ENCODE measurements around the gene LEKR1.

Gene LEKR1

DNA sequence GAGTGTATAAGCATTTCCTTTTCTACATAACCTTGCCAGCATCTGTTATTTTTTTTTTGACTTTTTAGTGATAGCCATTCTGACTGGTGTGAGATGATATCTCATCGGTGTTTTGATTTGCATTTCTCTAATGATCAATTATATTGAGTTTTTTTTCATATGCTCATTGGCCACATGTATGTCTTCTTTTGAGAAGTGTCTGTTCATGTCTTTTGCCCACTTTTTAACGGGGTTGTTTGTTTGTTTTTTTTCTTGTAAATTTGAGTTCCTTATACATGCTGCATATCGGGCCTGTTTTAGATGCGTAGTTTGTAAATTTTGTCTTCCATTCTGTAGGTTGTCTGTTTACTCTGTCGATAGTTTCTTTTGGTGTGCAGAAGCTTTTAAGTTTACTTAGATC, 89.2 kb downstream of the LEKR1 start:
- H3K36me3 ChIP-seq (ENCODE audit: insufficient read depth, low read length), result no peaks in the 10 kb centered on the region
- no peaks in the 10 kb centered on the region for H3K9me3 ChIP-seq (ENCODE audit: low read depth, low read length)
- no peak for DNase-seq (ENCODE audit: low read depth, low spot score)
- H3K9ac ChIP-seq (ENCODE audit: insufficient read length), result no peak overlapping the region
- no peak overlapping the region for H3K4me3 ChIP-seq
- TF ChIP-seq EZH2 (IDR thresholded peaks at IDR 0.05), result no peak
- no peak for TF ChIP-seq FOXP2 (optimal IDR thresholded peaks at IDR 0.05; ENCODE audit: control extremely low read depth, extremely low read length, insufficient read depth)
- TF ChIP-seq POLR2AphosphoS5 (IDR thresholded peaks at IDR 0.05; ENCODE audit: borderline replicate concordance, low read depth, low read length), result no peak
- no peak overlapping the region for H3K27ac ChIP-seq

DNA sequence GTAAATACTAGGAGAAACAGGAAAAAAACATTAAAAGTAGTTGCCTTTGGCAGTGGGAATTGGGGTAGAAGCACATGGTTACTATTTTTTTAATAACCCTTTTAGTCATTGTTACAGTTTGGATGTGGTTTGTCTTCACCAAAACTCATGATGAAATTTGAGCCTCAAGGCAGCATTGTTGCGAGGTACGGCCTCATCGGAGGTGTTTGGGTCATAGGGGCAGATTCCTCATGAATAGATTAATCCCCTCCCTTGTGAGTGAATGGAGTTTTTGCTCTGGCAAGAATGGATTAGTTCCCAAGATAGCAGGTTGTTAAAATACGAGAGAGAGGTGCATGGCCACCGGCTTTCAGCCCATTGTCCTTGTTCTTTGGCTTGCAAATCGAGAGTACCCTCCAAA, 92.6 kb downstream of the LEKR1 start:
- no peak overlapping the region for H3K27ac ChIP-seq
- no peak for DNase-seq (ENCODE audit: low read depth, low spot score)
- no peak overlapping the region for H3K4me3 ChIP-seq
- 0 out of 2 replicates have a peak, but pooled peaks cover 4% of the 10 kb centered on the region for H3K9me3 ChIP-seq (ENCODE audit: low read depth, low read length)
- no peak for TF ChIP-seq EZH2 (IDR thresholded peaks at IDR 0.05)
- no peak for TF ChIP-seq POLR2AphosphoS5 (IDR thresholded peaks at IDR 0.05; ENCODE audit: borderline replicate concordance, low read depth, low read length)
- TF ChIP-seq FOXP2 (optimal IDR thresholded peaks at IDR 0.05; ENCODE audit: control extremely low read depth, extremely low read length, insufficient read depth), result no peak
- no peaks in the 10 kb centered on the region for H3K36me3 ChIP-seq (ENCODE audit: insufficient read depth, low read length)
- no peak overlapping the region for H3K9ac ChIP-seq (ENCODE audit: insufficient read length)

DNA sequence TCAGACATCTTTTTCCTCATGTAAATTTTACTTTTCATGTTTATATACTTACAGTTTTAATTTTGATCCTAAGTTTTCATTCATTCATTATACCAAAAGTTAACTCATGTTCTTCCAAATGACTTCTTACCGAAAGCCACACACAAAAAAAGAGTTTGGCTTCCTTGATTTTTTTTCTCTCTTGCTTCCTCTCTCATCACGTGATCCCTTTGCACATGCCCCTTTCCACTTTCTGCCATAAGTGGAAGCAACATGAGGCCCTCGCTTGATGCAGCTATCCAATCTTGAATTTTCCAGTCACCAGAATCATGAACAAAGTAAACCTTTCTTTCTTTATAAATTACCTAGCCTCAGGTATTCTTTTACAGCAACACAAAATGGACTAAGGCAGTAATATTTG, 93.7 kb downstream of the LEKR1 start:
- TF ChIP-seq EZH2 (IDR thresholded peaks at IDR 0.05), result no peak
- TF ChIP-seq POLR2AphosphoS5 (IDR thresholded peaks at IDR 0.05; ENCODE audit: borderline replicate concordance, low read depth, low read length), result no peak
- TF ChIP-seq FOXP2 (optimal IDR thresholded peaks at IDR 0.05; ENCODE audit: control extremely low read depth, extremely low read length, insufficient read depth), result no peak
- H3K27ac ChIP-seq, result no peak overlapping the region
- no peak for DNase-seq (ENCODE audit: low read depth, low spot score)
- 0 out of 2 replicates have a peak, but pooled peaks cover 4% of the 10 kb centered on the region for H3K9me3 ChIP-seq (ENCODE audit: low read depth, low read length)
- H3K9ac ChIP-seq (ENCODE audit: insufficient read length), result no peak overlapping the region
- no peak overlapping the region for H3K4me3 ChIP-seq
- no peaks in the 10 kb centered on the region for H3K36me3 ChIP-seq (ENCODE audit: insufficient read depth, low read length)

DNA sequence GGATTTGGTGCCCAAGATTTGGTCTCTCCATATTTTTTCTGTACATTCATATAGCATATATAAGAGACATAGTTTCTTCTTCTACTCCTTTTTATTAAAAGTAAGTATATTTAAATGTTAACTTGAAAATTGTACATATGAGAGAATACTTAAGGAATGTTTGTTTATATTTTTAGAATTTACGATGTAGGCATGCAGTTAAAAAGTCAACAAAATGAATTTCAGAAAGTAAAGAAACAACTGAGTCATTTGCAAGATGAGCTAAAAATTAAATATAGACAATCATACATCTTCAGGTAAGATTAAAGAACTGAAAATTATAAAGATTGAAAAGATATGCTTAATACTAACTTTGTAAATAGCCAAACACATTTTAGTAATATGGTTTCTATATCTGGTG, 94.2 kb downstream of the LEKR1 start:
- H3K9ac ChIP-seq (ENCODE audit: insufficient read length), result no peak overlapping the region
- TF ChIP-seq FOXP2 (optimal IDR thresholded peaks at IDR 0.05; ENCODE audit: control extremely low read depth, extremely low read length, insufficient read depth), result no peak
- TF ChIP-seq POLR2AphosphoS5 (IDR thresholded peaks at IDR 0.05; ENCODE audit: borderline replicate concordance, low read depth, low read length), result no peak
- TF ChIP-seq EZH2 (IDR thresholded peaks at IDR 0.05), result no peak
- no peak for DNase-seq (ENCODE audit: low read depth, low spot score)
- H3K27ac ChIP-seq, result no peak overlapping the region
- no peaks in the 10 kb centered on the region for H3K36me3 ChIP-seq (ENCODE audit: insufficient read depth, low read length)
- no peak overlapping the region for H3K4me3 ChIP-seq
- H3K9me3 ChIP-seq (ENCODE audit: low read depth, low read length), result 0 out of 2 replicates have a peak, but pooled peaks cover 4% of the 10 kb centered on the region

DNA sequence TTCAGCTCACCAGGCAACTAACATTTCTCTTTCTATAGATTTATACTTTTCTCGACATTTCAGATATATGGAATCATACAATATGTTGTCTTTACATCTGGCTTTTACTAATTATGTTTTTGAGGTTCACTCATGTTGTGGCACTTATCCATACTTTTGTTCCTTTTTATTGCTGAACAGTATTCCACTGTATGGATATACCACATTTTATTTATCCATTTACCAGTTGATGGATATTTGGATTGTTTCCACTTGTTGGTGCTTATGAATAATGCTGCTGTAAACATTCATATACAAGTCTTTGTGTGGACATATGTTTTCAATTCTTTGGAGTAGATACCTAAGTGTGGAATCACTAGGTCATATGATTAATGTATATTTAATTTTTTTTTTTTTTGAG, 97.2 kb downstream of the LEKR1 start:
- Histone ChIP-seq H3K36me3 (ENCODE audit: insufficient read depth, low read length) (no peaks in the 10 kb centered on the region), H3K9ac (ENCODE audit: insufficient read length) (no peak overlapping the region), H3K4me3 (no peak overlapping the region), H3K27ac (no peak overlapping the region), H3K9me3 (ENCODE audit: low read depth, low read length) (0 out of 2 replicates have a peak, but pooled peaks cover 4% of the 10 kb centered on the region)
- no peak for TF ChIP-seq EZH2 (IDR thresholded peaks at IDR 0.05)
- TF ChIP-seq FOXP2 (optimal IDR thresholded peaks at IDR 0.05; ENCODE audit: control extremely low read depth, extremely low read length, insufficient read depth), result no peak
- no peak for TF ChIP-seq POLR2AphosphoS5 (IDR thresholded peaks at IDR 0.05; ENCODE audit: borderline replicate concordance, low read depth, low read length)
- no peak for DNase-seq (ENCODE audit: low read depth, low spot score)

DNA sequence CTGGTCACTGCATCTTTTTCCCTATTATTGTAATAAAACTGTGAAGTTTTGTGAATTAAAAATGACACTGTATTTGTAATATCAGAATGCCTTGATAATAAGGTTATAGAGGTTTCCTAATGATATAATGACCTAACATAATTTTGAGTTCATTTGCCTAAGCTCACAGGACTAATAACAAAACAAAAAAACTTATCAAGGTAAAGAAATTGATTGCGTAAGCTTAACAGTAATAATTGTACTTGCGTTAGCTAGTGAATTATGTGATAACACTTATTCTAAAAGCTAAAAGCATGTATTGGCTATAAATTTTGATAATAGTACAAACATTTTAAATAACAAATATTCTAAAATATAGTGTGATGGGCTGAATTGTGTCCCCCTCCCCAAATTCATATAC, 112.6 kb downstream of the LEKR1 start:
- Histone ChIP-seq H3K9ac (ENCODE audit: insufficient read length) (no peak overlapping the region), H3K4me3 (no peak overlapping the region), H3K36me3 (ENCODE audit: insufficient read depth, low read length) (no peaks in the 10 kb centered on the region), H3K27ac (no peak overlapping the region), H3K9me3 (ENCODE audit: low read depth, low read length) (no peaks in the 10 kb centered on the region; the same call in 1 of the 2 replicates)
- TF ChIP-seq EZH2 (IDR thresholded peaks at IDR 0.05) (no peak), FOXP2 (optimal IDR thresholded peaks at IDR 0.05; ENCODE audit: control extremely low read depth, extremely low read length, insufficient read depth) (no peak), POLR2AphosphoS5 (IDR thresholded peaks at IDR 0.05; ENCODE audit: borderline replicate concordance, low read depth, low read length) (no peak)
- DNase-seq (ENCODE audit: low read depth, low spot score), result no peak

DNA sequence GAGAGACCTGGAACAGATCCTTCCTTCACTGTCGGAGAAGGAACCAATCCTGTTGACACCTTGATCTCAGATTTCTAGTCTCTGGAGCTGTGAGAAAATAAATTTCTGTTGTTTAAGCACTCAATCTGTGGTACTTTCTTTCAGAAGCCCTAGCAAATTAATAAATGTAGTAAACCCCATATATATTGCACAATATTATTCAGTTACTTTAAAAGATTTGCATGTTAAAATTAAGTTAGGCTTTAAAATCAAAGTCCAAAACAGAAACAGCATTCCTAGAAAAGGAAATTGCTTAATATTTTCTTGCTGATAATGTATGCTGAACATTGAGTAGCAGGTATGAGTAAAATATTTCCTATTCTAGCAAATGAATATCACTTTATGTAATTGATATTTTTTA, 113.2 kb downstream of the LEKR1 start:
- DNase-seq (ENCODE audit: low read depth, low spot score), result peak; percentile 48
- TF ChIP-seq FOXP2 (optimal IDR thresholded peaks at IDR 0.05; ENCODE audit: control extremely low read depth, extremely low read length, insufficient read depth) (no peak), EZH2 (IDR thresholded peaks at IDR 0.05) (no peak), POLR2AphosphoS5 (IDR thresholded peaks at IDR 0.05; ENCODE audit: borderline replicate concordance, low read depth, low read length) (no peak)
- H3K4me3 ChIP-seq, result 0 out of 2 replicates have a peak overlapping the region, but pooled peaks have one; percentile 2
- H3K9ac ChIP-seq (ENCODE audit: insufficient read length), result no peak overlapping the region
- no peaks in the 10 kb centered on the region for H3K36me3 ChIP-seq (ENCODE audit: insufficient read depth, low read length)
- no peaks in the 10 kb centered on the region; the same call in 1 of the 2 replicates for H3K9me3 ChIP-seq (ENCODE audit: low read depth, low read length)
- H3K27ac ChIP-seq, result peak overlapping the region; percentile 58

DNA sequence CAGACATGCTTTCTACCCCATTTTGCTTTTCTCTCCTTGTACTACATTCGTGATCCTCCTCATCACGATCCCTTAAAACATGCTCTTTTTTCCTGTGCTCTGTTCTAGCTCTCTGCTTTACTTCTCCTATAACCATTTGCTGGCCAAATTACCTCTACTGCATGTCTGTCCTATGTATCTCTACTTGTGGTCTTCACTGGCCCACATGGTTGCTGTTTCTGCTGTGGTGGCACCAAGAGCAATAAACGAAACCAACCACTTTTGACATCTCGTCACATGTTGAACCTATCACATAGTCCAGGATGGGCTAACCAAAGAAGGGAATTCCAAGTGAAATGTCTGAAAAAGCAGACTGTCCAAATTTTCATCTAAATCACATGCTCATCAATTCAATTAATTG, 115.2 kb downstream of the LEKR1 start:
- Histone ChIP-seq H3K9me3 (ENCODE audit: low read depth, low read length) (no peaks in the 10 kb centered on the region; the same call in none of the 2 replicates), H3K27ac (no peak overlapping the region), H3K36me3 (ENCODE audit: insufficient read depth, low read length) (no peaks in the 10 kb centered on the region), H3K9ac (ENCODE audit: insufficient read length) (no peak overlapping the region), H3K4me3 (no peak overlapping the region)
- TF ChIP-seq POLR2AphosphoS5 (IDR thresholded peaks at IDR 0.05; ENCODE audit: borderline replicate concordance, low read depth, low read length) (no peak), EZH2 (IDR thresholded peaks at IDR 0.05) (no peak), FOXP2 (optimal IDR thresholded peaks at IDR 0.05; ENCODE audit: control extremely low read depth, extremely low read length, insufficient read depth) (no peak)
- no peak for DNase-seq (ENCODE audit: low read depth, low spot score)

Measured in SK-N-MC (cell line).